Activated T-cell treated with anti-CD3 and anti-CD28 coated beads for 48 hours (primary cell): Measurements from ENCODE around the gene ATRNL1.
"Not testable (repeated sequence)": the region's sequence is repeated elsewhere in the genome, so short reads cannot be mapped to it uniquely, and the experiment has no call there.

Experiments used
- DNase-seq: peaks from one replicate; pipeline ENCODE4 v3.0.0-alpha.2; 2020; ENCODE audit warnings: low read depth

Gene ATRNL1

GRCh38 chr10:115758488-115758887 lies 665.3 kb downstream of the ATRNL1 start:
- not testable (repeated sequence) for DNase-seq

GRCh38 chr10:115760131-115760530 lies 667.0 kb downstream of the ATRNL1 start:
- DNase-seq = no peak

GRCh38 chr10:115761166-115761565 lies 668.0 kb downstream of the ATRNL1 start:
- no peak for DNase-seq

GRCh38 chr10:115762029-115762428 lies 668.9 kb downstream of the ATRNL1 start:
- no peak for DNase-seq

GRCh38 chr10:115771755-115772154 lies 678.6 kb downstream of the ATRNL1 start:
- no peak for DNase-seq

GRCh38 chr10:115772606-115773005 lies 679.4 kb downstream of the ATRNL1 start:
- DNase-seq = no peak

- no peak for DNase-seq
Measured at GRCh38 chr10:115773832-115774231, 680.7 kb downstream of the ATRNL1 start.

- DNase-seq = no peak
Measured at GRCh38 chr10:115774721-115775120, 681.6 kb downstream of the ATRNL1 start.

GRCh38 chr10:115777646-115778045 lies 684.5 kb downstream of the ATRNL1 start:
- no peak for DNase-seq

GRCh38 chr10:115790220-115790619 lies 697.1 kb downstream of the ATRNL1 start:
- no peak for DNase-seq

- no peak for DNase-seq
Measured at GRCh38 chr10:115795964-115796363, 702.8 kb downstream of the ATRNL1 start.

GRCh38 chr10:115801457-115801856 lies 708.3 kb downstream of the ATRNL1 start:
- DNase-seq = no peak

GRCh38 chr10:115801992-115802391 lies 708.8 kb downstream of the ATRNL1 start:
- DNase-seq = no peak

- no peak for DNase-seq
Measured at GRCh38 chr10:115802911-115803310, 709.7 kb downstream of the ATRNL1 start.

- no peak for DNase-seq
Measured at GRCh38 chr10:115814542-115814941, 721.4 kb downstream of the ATRNL1 start.

GRCh38 chr10:115818012-115818411 lies 724.8 kb downstream of the ATRNL1 start:
- DNase-seq = no peak

GRCh38 chr10:115826396-115826795 lies 733.2 kb downstream of the ATRNL1 start:
- DNase-seq = no peak

GRCh38 chr10:115827231-115828009 lies 734.3 kb downstream of the ATRNL1 start:
- DNase-seq = no peak

GRCh38 chr10:115828182-115828581 lies 735.0 kb downstream of the ATRNL1 start:
- DNase-seq = not testable (repeated sequence)

- DNase-seq = no peak
Measured at GRCh38 chr10:115829521-115830205, 736.5 kb downstream of the ATRNL1 start.

- DNase-seq = no peak
Measured at GRCh38 chr10:115830265-115830970, 737.3 kb downstream of the ATRNL1 start.

GRCh38 chr10:115831016-115831415 lies 737.9 kb downstream of the ATRNL1 start:
- no peak for DNase-seq

GRCh38 chr10:115833119-115833518 lies 740.0 kb downstream of the ATRNL1 start:
- no peak for DNase-seq
